GM23248 (cell line): ENCODE data around the gene MYRIP.

Experiments
- EZH2 ChIP-seq: fragments of 200-600 bp; sonication (generic); IDR thresholded peaks from 2 replicates; pipeline ENCODE4 v1.6.1; 2018; ENCODE audit warnings: antibody characterized with exemption, mild to moderate bottlenecking; ENCODE audit not compliant: insufficient read depth, poor library complexity, severe bottlenecking
- EZH2phosphoT487 ChIP-seq: fragments of 200-600 bp; sonication (generic); IDR thresholded peaks from 2 replicates; pipeline ENCODE4 v1.6.1; 2018; ENCODE audit warnings: antibody characterized with exemption, moderate library complexity, mild to moderate bottlenecking, low read depth; ENCODE audit not compliant: insufficient read depth

- TF ChIP-seq EZH2 (no peak), EZH2phosphoT487 (no peak)
Measured at GRCh38 chr3:39981547-39982184, 172.3 kb downstream of the MYRIP start.
